K562 (cell line): ENCODE data around the gene TTC13.

Experiments used
- CBFB ChIP-seq: sonication (generic); formaldehyde crosslinking; IDR thresholded peaks from 2 replicates; pipeline ENCODE4 v1.4.0; 2020; ENCODE audit warnings: mild to moderate bottlenecking, missing genetic modification reagents
- FOXA3 ChIP-seq, 2 experiments: fragments of 450-650 bp in 1 of 2; sonication (generic) in 1 of 2; formaldehyde crosslinking; IDR thresholded peaks in 1 of 2; conservative IDR thresholded peaks in 1 of 2; 2 replicates each; pipeline versions ENCODE4 v1.4.0 to v1.8.0; 2020 to 2022; ENCODE audit warnings: mild to moderate bottlenecking in 2 of 2, missing genetic modification reagents in 1 of 2
- GATAD2B ChIP-seq: fragments of 450-650 bp; IDR thresholded peaks from 2 replicates; pipeline ENCODE4 v1.6.1; 2017; ENCODE audit warnings: mild to moderate bottlenecking, borderline replicate concordance
- HDAC3 ChIP-seq: fragments of 450-650 bp; IDR thresholded peaks from 2 replicates; pipeline ENCODE4 v1.6.1; 2018; ENCODE audit warnings: borderline replicate concordance, mild to moderate bottlenecking, moderate library complexity; ENCODE audit not compliant: partially characterized antibody
- RB1 ChIP-seq: fragments of 450-650 bp; IDR thresholded peaks from 2 replicates; pipeline ENCODE4 v1.6.1; 2017; ENCODE audit warnings: low read depth, mild to moderate bottlenecking
- SMARCB1 ChIP-seq: IDR thresholded peaks from 2 replicates; pipeline ENCODE4 v1.6.1; 2011; ENCODE audit warnings: improper control_type of control experiment, low read depth; ENCODE audit not compliant: insufficient read length
- YY1 ChIP-seq, 3 experiments: IDR thresholded peaks; 2 replicates each; pipeline ENCODE4 v1.6.1; 2011; ENCODE audit warnings: low read length in 2 of 3, mild to moderate bottlenecking in 2 of 3, moderate library complexity in 2 of 3, borderline replicate concordance in 1 of 3, control low read depth in 1 of 3, low read depth in 1 of 3; ENCODE audit not compliant: insufficient read depth in 3 of 3, insufficient replicate concordance in 2 of 3, control insufficient read depth in 1 of 3, insufficient read length in 1 of 3; ENCODE audit errors: extremely low read depth in 1 of 3
- ZBED1 ChIP-seq: IDR thresholded peaks from 2 replicates; pipeline ENCODE4 v1.6.1; 2014
- TF ChIP-seq, protein P1 (sequence below), 2 experiments: fragments of 450-650 bp in 1 of 2; sonication (generic) in 1 of 2; formaldehyde crosslinking in 1 of 2; IDR thresholded peaks; 2 replicates each; pipeline versions ENCODE4 v1.7.1 to v1.9.0; 2016 to 2022; ENCODE audit warnings: inconsistent platforms in 1 of 2, mild to moderate bottlenecking in 1 of 2, missing genetic modification reagents in 1 of 2
- TF ChIP-seq, protein P2 (sequence below): fragments of 250-450 bp; sonication (Bioruptor Pico); IDR thresholded peaks from 2 replicates; pipeline ENCODE4 v1.4.0; 2020; ENCODE audit warnings: mild to moderate bottlenecking, moderate library complexity

DNA sequence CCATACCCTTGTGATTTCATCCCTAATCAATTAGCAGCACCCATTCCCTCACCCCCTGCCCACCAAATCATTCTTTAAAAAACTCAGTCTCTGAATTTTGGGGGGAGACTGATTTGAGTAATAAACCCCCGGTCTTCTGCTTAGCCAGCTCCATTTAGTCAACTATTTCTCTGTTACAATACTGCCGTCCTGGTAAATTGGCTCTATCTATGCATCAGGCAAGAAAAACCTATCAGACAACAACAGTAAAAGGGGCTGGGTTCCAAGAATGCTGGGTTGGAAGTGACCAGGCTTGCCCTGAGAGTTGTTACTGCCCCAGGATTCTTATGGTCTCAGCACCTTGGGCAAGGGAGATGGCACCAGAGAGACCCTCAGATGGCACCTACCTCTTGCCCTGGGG lies 94.0 kb downstream of the TTC13 start:
- TF ChIP-seq YY1 (IDR thresholded peaks at IDR 0.05; ENCODE audit: borderline replicate concordance in 1 of 3, control insufficient read depth in 1 of 3, extremely low read depth in 1 of 3, insufficient read depth in 3 of 3, insufficient read length in 1 of 3, insufficient replicate concordance in 2 of 3, low read depth in 1 of 3, low read length in 2 of 3) (no peak), CBFB (CRISPR knock-in tag) (no peak), RB1 (no peak), HDAC3 (no peak), ZBED1 (no peak), GATAD2B (no peak), SMARCB1 (no peak), FOXA3 (CRISPR knock-in tag; conservative IDR thresholded peaks at IDR 0.05 in 1 of 2, IDR thresholded peaks at IDR 0.05 in 1 of 2) (no peak)
- TF ChIP-seq, protein P1, sequence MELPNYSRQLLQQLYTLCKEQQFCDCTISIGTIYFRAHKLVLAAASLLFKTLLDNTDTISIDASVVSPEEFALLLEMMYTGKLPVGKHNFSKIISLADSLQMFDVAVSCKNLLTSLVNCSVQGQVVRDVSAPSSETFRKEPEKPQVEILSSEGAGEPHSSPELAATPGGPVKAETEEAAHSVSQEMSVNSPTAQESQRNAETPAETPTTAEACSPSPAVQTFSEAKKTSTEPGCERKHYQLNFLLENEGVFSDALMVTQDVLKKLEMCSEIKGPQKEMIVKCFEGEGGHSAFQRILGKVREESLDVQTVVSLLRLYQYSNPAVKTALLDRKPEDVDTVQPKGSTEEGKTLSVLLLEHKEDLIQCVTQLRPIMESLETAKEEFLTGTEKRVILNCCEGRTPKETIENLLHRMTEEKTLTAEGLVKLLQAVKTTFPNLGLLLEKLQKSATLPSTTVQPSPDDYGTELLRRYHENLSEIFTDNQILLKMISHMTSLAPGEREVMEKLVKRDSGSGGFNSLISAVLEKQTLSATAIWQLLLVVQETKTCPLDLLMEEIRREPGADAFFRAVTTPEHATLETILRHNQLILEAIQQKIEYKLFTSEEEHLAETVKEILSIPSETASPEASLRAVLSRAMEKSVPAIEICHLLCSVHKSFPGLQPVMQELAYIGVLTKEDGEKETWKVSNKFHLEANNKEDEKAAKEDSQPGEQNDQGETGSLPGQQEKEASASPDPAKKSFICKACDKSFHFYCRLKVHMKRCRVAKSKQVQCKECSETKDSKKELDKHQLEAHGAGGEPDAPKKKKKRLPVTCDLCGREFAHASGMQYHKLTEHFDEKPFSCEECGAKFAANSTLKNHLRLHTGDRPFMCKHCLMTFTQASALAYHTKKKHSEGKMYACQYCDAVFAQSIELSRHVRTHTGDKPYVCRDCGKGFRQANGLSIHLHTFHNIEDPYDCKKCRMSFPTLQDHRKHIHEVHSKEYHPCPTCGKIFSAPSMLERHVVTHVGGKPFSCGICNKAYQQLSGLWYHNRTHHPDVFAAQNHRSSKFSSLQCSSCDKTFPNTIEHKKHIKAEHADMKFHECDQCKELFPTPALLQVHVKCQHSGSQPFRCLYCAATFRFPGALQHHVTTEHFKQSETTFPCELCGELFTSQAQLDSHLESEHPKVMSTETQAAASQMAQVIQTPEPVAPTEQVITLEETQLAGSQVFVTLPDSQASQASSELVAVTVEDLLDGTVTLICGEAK (IDR thresholded peaks at IDR 0.05) = no peak
- TF ChIP-seq, protein P1 (CRISPR knock-in tag; IDR thresholded peaks at IDR 0.05) = no peak
- TF ChIP-seq, protein P2, sequence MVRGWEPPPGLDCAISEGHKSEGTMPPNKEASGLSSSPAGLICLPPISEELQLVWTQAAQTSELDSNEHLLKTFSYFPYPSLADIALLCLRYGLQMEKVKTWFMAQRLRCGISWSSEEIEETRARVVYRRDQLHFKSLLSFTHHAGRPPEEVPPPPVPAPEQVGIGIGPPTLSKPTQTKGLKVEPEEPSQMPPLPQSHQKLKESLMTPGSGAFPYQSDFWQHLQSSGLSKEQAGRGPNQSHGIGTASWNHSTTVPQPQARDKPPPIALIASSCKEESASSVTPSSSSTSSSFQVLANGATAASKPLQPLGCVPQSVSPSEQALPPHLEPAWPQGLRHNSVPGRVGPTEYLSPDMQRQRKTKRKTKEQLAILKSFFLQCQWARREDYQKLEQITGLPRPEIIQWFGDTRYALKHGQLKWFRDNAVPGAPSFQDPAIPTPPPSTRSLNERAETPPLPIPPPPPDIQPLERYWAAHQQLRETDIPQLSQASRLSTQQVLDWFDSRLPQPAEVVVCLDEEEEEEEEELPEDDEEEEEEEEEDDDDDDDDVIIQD = no peak
